COLO668 (cell line): ENCODE measurements around the gene GPR31.

Experiments
- DNase-seq: peaks from one replicate; lab custom pipeline; 2025; ENCODE audit not compliant: unreplicated experiment; lab: John Stamatoyannopoulos, UW

GPR31 gene

GRCh38 chr6:167140589-167141474, 16.9 kb downstream of the GPR31 start:
- peak; percentile 4 for DNase-seq

- DNase-seq, result no peak
Measured at GRCh38 chr6:167139761-167140160, 18.0 kb downstream of the GPR31 start.

DNA sequence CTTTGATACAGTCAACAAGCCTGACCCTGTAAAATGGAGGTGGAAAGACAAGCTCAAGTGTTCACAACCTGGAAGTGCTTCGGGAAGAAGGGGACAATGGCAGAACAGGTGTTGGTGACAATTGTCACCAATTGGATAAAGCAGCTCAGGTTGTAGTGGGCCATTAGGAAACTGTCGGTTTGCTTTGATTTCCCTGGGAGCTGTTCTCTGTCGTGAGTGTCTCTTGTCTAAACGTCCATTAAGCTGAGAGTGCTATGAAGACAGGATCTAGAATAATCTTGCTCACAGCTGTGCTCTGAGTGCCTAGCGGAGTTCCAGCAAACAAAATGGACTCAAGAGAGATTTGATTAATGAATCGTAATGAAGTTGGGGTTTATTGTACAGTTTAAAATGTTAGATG, 19.9 kb downstream of the GPR31 start:
- DNase-seq, result no peak

GRCh38 chr6:167137081-167137480, 20.7 kb downstream of the GPR31 start:
- DNase-seq, result no peak

DNA sequence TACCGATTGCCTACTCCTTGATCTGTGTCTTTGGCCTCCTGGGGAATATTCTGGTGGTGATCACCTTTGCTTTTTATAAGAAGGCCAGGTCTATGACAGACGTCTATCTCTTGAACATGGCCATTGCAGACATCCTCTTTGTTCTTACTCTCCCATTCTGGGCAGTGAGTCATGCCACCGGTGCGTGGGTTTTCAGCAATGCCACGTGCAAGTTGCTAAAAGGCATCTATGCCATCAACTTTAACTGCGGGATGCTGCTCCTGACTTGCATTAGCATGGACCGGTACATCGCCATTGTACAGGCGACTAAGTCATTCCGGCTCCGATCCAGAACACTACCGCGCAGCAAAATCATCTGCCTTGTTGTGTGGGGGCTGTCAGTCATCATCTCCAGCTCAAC, 21.4 kb downstream of the GPR31 start:
- no peak for DNase-seq

DNA sequence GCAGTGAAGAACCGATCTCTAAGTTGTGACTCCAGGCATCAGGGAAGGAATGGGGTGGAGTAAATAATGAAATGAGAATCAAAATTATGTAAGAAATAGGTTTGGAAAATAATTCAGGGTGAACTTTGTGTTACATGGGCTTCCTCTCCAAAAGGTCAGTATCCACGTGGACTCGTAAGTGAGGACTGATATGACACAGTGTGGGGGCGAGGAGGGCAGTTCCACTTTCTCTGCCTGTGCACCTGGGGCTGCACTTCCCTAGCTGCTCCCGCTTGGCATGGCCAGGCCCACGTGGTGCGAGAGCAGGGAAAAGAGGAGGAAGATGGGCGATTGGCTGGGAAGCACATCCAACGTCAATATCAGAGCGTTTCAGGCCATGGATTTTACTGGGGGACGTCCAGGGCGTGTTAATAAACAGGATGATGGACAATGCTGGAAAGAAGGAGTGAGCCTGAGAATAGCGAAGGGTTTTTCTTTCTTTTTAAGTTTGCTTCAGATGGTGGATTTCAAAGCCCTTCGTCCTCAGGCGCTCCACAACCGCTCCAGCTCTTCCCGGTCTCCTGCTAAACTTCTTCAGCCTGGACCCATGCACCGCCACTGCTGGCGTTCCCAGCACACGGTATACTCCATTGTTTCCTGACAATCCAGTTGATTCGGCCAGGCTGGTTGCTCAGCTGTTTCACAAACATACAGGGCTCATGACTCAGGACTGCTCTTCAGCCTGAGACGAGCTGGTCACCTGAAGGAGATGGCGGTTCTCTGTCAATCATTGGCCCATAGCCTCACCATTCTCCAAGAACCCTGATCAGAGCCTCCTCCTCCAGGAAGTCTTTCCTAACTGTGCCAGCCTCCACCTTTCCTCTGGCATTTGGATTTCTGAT, 23.1 kb downstream of the GPR31 start:
- DNase-seq, result no peak

DNA sequence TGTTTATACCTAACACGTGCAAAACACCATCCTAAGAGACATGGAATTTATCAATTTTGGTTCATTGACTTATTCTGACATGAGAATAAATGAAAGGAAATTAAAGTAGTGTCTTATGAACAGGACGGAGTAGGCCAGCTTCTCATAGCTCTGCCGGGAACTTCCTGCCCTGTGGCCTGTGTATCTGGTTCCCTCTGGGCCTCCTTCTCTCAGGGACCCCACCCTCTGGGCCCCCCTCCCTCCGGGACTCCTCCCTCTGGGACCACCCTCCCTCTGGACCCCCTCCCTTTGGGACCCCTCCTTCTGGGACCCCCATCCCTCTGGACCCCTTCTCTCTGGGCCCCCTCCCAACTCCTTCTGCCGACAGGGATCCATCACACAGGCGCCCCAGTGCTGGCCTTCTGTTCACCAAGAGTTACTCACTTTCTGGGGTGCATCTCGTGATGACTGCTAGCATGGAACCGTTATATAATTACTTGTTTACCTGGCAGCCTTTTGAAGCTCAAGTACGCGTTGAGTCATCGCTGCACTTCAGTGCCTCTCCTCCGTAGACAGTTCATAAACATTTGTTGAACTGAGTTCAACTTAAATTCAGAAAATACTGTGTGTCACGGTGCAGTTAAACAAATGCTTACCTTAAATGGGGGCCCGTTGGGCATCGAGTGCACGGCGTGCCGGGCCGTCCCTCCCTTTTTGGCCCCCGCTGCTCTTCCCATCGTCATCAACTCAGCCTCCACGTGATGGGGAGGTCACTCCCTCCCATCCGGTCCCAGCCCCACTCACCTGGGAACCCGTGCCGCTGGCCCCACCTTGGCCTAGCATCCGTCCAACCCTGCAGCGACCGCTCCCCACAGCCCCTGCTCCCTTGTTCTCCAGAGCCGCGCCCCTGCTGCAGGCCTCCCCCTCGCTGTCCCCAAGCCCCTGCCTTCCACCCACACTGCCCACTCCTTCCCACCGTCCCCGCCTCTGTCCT, 26.8 kb downstream of the GPR31 start:
- peak; percentile 57 for DNase-seq

- no peak for DNase-seq
Measured at GRCh38 chr6:167130008-167130677, 27.6 kb downstream of the GPR31 start.

- no peak for DNase-seq
Measured at GRCh38 chr6:167129562-167129961, 28.2 kb downstream of the GPR31 start.

DNA sequence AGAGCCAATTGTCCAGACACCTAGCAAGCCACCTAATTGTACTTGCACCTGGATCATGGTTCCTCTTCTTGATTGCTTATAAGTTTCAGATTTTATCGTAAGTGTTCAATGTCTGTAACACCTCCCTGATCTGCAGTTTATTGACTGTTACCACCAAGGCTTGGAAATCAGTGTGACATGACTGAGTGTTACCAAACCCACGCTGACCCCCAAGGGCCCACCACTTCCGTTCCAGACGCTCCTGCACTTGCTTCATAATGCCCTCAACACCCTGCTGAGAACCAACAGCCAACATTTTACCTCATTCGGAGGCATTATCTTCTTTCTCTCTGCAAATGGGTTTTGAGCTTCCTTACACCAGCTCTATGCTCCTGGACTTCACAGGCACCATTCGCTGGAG, 28.6 kb downstream of the GPR31 start:
- no peak for DNase-seq

GRCh38 chr6:167127785-167128531, 29.8 kb downstream of the GPR31 start:
- no peak for DNase-seq

DNA sequence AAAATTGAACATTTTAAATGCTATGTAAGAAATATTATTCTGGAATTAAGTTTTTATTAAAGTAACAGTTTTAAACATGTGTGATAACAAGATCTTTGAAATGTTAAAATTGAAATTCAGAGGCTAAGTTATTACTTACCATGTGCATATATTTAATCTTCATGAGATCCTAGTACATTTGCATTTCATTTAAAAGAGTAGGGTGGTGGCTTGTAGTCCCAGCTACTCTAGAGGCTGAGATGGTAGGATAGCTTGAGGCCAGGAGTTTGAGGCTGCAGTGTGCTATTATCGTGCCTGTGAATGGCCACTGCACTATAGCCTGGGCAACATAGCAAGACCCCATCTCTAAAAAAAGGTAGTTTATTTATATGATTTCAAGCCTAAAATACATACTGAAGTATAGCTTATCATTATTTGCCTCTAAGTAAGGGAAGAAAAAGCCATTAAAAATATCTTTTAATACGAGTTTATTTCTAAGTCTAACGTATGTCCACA, 31.9 kb downstream of the GPR31 start:
- no peak for DNase-seq

DNA sequence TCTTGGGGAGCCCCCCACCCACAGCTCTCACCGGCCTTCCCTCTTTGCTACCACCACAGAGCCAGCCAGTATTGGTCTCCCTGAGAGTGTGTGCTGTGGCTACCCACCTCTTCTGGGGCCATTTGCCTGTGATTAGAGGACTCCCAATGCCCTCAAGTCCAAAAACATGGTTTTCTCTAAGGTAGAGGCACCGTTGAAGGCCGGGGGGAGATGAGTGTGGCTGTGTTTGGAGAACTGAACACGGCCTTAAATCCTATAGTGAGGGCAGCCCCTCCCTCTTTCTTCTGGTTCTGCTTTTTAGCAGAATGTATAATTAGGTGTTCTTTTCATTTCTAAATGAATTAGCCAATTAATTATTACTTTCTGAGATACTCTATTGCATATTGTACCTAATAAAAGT, 32.4 kb downstream of the GPR31 start:
- no peak for DNase-seq

DNA sequence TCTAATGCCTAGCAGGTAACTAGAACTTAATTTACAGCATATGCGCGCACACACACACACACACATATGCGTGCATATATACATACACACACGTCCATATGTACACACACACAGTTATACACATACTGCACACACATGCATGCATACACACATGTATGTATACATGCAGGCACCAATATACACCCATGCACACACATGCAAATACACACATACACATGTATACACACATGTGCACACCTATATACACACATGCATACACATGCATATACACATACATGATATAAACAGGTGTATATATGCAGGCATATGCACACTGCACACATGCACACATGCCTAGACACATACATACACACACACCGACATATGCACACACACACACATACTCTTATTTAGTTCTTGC, 33.0 kb downstream of the GPR31 start:
- DNase-seq, result no peak

DNA sequence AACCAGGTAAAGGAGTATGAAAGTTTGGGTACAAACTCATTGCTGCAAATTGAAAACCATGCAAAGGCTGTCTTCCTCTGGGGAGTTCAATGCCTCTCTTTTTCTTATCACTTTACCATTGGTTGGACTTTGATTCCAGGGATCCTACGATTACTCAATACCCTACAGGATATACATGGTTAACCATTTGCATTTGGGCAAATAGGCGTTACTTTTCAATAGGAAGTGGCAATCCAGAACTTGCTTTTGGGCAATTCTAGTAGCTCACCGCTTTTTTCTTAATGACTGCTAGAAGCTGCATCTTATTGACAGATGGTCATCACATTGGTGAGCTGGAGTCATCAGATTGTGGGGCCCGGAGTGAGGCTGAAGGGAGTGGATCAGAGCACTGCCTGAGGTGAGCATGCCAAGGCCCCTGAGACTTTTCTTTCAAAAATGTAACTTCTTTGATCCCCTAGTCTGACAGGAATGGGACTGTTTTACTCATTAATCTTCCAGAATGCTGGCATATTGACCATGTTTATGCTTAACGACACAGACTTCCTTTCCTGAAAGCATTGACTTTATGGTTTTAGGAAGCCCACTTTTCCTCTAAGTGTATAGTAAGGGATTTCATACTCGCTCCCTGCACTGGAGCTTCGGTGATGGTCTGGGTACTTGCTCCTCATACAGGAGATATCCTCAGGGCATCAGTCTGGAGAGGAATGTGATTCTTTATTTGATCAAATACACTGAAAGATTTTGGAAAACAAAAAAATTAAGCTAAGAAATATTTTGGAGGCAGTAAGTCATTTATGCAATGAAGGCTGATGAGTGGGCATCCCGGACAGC, 34.7 kb downstream of the GPR31 start, which contains the start of gene CCR6:
Gene CCR6 (plus strand): TSS at position 270 of the 831 bp plus-strand sequence. CDS start 13,039 bp downstream, outside the sequence.
- DNase-seq, result no peak

- DNase-seq, result no peak
Measured at GRCh38 chr6:167122041-167122826, 35.5 kb downstream of the GPR31 start.

DNA sequence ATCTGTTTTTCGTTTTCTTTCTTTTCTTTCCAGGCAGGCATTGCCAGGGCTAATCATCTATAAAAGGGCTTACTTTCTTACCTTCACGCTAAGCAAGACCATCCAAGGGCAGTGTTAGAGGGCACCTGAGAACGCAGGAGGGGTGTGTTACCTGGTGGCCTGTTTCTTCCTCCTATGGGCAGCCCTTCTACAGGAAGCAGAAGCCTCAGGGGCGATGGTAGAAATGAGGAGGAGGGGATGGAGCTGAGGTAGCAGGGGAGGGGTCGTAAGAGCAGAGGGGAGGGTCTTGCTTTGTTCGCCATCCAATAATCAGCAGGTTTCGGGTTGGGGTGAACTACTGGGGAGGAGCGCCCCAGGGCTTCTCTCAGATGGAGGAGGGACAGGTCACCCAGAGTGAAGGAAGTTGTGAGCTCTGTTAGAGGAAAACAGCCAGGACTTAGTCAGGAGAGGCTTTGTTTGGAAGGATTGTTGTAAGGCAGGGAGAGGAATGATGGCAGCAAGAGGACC, 36.4 kb downstream of the GPR31 start:
- DNase-seq, result no peak

DNA sequence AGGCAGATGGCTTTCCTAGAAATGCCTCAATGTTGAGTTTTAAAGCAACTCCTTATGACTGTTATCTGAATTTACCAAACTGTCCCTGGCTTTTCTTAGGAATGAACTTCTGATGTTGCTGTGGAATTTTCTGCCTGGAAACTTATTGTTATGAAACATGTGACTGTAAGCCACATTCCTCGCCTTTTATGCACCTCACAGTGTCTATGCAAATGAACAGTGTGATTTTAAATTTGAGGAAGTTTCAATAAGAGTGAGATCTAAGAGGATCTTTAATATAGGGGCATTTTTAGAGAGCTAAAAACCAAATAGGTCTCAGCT, 37.2 kb downstream of the GPR31 start:
- DNase-seq, result no peak
